Epidermal melanocyte (primary cell): ENCODE data around the gene POLD2.
"Not testable (repeated sequence)": the region's sequence is repeated elsewhere in the genome, so short reads cannot be mapped to it uniquely, and the experiment has no call there.

Source experiments
- DNase-seq: peaks from one replicate; pipeline ENCODE4 v3.0.0; 2011; ENCODE audit warnings: low spot score; ENCODE audit not compliant: insufficient read length

POLD2 gene

DNA sequence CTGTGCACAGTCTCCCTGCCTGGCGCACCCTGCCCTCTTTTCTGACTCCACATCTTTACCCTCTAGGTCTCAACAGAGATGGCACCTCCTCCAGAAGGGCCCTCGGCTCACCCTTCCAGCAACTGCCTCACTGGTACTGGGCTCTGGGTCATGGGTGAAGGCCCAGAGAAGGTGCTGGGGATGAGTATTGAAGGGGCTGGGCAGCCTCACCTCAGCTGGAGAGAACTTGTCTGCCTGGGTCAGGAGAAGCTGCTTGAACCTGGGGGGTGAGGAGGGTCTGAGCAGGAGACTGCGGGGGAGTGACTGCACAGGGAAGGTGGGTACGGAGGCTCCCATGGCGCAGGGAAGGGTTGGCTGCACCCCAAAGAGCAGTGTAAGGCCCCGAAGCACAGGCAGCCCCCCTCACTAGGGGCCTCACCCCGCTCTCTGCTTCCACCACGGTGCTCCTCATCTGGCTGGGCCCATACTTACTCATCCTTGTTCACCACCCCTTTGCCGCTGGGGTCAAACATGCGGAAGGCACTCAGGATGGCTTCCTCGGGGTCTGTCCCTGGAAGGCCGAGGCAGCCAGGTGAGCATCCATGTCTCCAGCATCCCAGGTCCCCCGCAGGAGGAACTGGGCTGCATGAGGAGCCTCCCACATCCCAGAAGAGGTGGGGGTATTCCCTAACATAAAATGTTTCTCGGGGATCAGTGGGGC is 16.1 kb upstream of the POLD2 start:
- DNase-seq, result no peak

DNA sequence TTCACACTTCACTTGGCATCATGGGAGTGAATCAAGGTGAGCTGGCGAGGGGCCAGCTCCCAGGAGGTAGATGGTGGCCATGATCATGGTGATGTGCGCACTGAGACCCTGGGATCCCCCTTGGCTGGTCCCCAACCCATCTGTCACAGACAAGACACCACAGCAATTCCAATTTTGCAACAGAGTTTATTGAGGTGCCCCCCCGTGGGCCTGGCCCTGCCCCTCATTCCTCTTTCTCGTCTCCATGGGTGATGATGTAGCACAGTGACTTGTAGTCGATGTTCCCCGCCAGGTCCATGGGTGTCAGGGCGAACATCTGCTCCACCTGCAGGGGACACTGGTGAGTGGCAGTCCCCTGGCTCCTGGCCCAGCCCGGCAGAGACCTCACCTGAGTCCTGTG is 15.3 kb upstream of the POLD2 start:
- DNase-seq, result no peak

DNA sequence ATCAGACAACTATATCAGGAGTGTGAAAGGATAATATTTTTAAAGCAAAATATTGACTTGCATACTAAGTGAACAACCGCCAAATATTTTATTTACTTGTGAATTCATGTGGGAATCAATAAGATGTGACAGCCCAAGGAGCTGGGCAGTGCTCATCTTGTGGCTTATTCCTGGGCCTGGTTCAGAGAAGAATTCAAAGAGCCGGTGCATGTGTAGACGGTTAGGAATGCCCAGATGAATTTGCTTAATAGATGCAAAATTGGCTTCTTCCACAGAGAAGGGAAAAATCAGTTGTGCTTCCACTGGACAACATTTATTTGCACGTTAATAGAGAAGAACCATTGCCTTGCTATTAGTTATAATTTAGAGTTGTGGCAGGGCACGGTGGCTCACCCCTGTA is 13.4 kb upstream of the POLD2 start:
- no peak for DNase-seq

DNA sequence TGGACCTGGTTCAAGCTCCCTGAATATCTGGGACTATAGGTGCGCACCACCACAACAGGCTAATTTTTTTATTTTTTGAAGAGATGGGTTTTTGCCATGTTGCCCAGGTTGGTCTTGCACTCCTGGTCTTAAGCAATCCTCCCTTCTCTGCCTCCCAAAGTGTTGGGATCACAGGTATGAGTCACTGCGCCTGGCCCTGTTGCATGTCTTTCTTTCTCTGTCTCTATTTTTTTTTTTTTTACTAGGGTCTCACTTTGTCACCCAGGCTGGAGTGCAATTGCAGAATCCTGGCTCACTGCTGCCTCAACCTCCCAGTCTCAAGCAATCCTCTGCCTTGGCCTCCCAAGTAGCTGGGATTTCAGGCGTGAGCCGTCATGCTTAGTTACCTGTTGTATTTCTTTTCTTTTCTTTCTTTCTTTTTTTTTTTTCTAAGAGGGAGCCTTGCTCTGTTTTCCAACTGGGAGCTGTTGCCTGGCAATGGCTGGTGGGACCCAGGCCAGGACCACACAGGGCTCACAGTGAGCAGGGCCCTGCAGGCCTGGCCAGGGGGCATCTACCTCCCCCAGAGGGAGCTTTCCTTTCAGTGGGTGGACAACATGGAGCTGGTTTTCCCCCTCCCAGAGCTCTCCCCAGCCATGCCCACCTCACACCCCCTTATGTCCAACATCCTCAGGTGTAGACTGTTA is 11.7 kb upstream of the POLD2 start:
- DNase-seq, result no peak

DNA sequence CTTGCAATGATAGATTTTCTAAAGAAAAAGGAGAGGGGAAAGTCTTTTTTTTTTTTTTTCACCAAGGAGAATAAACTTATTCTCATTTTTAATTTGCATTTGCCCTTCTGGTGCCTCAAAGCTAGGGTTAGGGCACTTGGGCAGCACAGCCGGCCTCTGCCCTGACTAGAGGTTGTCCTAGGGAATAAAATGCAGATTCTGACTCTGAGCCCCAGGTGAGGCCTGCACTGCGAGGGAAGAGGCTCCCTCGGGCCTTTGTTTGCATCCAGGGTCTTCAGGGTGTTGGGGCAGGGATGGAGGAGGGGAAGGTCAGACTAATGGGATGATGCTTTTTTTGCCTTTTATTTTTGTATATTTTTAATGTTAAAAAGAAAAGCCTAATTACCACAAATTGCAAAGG is 9.9 kb upstream of the POLD2 start:
- no peak for DNase-seq

DNA sequence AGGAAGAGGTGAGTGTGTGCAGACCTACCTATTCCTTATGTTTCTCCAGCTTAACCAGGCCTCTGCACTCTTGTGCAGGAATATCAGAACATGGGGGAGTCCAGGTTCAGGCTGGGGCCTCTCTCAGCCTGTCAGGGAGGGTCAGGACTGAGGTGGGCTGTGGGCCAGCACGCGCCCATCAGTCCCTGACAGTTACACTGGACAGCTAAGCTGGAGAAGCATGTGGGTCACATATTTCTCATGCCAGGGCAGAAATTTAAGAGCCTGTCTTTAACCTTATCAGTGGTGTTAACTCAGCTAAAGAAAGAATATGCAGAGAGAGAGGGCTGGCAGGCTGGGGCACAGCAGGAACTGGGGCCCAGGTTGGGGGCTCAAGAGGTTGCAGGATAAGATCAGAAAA is 8.7 kb upstream of the POLD2 start:
- no peak for DNase-seq

- no peak for DNase-seq
Observed at GRCh38 chr7:44131173-44132029, 8.1 kb upstream of the POLD2 start.

DNA sequence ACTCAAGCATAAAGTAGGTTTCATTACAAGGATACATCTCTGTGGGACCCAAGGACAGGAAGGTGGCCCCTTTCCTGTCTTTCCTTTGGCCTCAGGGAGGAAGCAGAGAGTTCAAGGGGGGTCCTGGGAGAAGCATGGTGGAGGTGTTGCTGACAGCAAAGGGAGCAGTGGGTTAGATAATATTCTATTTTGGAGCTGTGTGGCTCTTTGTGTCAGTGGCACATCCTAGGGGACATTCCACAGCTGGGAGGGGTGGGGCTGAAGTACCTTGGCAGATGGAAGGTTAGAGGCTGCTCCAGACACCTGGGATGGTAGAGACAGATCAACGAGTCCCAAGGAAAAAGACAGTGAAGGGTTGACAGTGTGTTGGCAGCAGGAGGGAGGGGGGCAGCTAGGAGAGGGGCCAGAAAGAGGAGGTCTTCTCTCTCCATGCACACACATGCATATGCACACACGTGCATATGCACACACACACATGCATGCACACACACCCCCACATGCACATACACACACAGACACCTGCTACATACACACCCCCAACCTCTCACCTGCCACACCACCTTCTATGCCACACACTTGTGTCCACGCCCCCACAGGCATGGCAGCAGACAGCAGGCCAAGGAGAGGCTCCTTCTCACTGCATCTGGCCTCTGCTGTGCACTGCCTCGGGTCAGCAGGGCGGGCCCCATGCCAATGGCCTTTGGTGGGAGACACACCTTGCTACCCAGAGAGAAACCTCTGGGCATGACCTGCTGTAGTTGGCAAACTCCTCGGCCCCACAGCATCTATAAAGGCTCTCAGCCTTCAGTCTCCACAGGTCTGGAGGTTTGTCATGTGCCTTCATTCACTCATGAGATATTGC is 5.6 kb upstream of the POLD2 start:
- no peak for DNase-seq

DNA sequence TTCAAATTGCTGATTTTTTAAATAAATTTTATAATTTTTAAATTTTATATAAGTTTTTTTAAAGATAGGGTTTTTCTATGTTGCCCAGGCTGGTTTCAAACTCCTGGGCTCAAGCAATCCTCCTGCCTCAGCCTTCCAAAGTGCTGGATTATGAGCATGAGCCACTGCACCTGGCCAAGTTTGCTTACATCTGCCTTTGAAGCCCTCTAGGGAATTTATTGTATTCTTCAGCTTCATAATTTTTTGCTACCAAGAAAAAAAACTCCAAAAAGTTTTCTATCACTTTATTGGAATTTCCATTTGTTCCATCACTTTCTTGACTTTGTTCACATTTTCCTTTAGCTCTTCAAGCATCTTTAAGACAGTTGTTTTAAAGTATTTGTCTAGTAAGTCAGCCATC is 3.8 kb upstream of the POLD2 start:
- no peak for DNase-seq

- not testable (repeated sequence) for DNase-seq
Observed at GRCh38 chr7:44126574-44126973, 3.2 kb upstream of the POLD2 start.

- no peak for DNase-seq
Observed at GRCh38 chr7:44124822-44125202, 1.5 kb upstream of the POLD2 start.

- no peak for DNase-seq
Observed at GRCh38 chr7:44122529-44122928, 819 bp downstream of the POLD2 start.

- DNase-seq, result no peak
Observed at GRCh38 chr7:44121761-44122420, 1.5 kb downstream of the POLD2 start.

DNA sequence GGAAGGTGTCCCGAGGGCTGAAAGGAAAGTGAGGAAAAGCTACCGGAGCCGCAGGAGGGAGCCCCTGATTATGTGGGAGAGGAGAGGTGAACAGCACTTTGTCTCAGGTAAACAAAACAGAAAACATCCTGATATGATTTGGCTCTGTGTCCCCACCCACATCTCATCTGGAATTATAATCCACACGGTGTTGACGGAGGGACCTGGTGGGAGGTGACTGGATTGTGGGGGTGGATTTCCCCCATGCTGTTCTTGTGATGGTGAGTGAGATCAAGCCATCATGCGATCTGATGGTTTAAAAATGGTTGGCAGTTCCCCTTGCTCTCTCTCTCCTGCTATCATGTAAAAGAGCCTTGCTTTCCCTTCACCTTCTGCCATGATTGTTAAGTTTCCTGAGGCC is 3.0 kb downstream of the POLD2 start:
- DNase-seq, result no peak

DNA sequence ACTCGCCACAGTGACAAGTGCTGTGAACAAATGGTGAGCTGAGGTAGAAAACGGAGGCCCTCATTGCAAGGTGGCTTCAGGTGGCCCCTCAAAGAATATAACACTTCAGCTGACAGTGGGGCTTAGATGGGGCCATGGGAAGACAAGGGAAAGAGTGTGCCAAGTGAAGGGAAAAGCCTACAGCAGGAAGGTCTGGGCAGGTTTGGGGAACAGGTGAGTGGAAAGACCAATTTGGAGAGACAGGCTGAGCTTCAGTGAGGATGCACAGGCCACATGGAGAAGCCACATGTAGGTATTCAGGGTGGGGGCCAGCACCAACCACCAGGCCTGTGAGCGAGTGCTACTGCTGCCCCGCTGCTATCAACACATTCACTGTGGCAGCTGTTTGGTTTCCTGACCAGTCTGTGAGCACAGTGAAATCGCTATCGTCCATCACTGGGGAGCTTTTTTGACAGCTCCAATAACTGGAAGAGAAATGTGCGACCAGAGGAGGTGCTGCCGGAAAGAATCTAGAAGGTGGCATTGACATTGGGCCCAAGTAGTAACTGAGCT is 3.4 kb downstream of the POLD2 start:
- no peak for DNase-seq

DNA sequence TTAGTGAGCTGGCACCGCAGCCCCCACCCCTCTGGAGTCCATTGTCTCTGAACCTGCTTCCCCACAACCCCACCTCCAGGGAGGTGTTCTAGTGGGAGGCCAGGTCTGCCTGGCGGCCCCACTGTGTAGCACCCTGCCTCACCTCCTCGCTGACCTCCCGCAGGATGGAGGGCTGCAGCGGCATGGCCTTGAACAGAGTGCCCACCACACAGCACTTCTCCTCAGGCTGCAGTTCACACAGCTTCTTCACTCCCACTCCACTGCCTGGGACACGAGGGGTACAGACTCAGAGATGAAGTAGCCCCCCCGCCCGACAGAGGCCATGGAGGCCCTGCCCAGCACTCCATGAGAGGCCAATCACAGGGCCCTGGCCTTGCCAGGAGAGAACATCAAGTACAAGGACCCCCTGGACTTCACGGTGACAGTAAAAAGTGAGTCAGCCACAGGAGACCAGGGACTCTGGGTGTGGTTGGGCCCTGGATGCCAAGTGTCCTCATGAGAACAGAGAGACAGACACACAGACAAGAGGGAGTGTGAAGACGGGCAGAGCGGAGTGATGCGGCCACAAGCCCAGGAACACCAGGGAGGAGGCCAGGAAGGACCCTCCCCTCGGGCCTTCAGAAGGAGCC is 5.4 kb downstream of the POLD2 start:
- DNase-seq, result no peak

GRCh38 chr7:44116789-44117666 is 6.3 kb downstream of the POLD2 start:
- DNase-seq, result no peak

- DNase-seq, result no peak
Observed at GRCh38 chr7:44116087-44116788, 7.1 kb downstream of the POLD2 start.
